ENCODE data around the gene SSC5D. TPM values are rescaled to one million over a fixed set of nuclear protein-coding genes. Genes with fewer than 3 reads are reported as not detected.

The SSC5D gene
- total and polyA plus RNA-seq, 9 of the 15 experiments (the other 6 are each of a cell fraction or from before 2014, with no cell fraction given): 0.04 to 0.71 (median 0.14) TPM; not detected in 2

GRCh38 chr19:55484593-55485438, 3.4 kb upstream of the SSC5D start, which contains the start of gene NAT14 (continued):
- TF ChIP-seq ZNF639 (CRISPR knock-in tag; conservative IDR thresholded peaks at IDR 0.05 in 1 of 2, IDR thresholded peaks at IDR 0.05 in 1 of 2): 0 out of 4 replicates have a peak, but pooled peaks of 1 of the 2 experiments have one; percentile 37
- TF ChIP-seq, protein P1, sequence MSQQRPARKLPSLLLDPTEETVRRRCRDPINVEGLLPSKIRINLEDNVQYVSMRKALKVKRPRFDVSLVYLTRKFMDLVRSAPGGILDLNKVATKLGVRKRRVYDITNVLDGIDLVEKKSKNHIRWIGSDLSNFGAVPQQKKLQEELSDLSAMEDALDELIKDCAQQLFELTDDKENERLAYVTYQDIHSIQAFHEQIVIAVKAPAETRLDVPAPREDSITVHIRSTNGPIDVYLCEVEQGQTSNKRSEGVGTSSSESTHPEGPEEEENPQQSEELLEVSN (IDR thresholded peaks at IDR 0.05; ENCODE audit: borderline replicate concordance in 1 of 2, extremely low read depth in 1 of 2, insufficient read depth in 1 of 2, insufficient read length in 1 of 2, low read depth in 1 of 2, low read length in 1 of 2, poor library complexity in 1 of 2, severe bottlenecking in 1 of 2): peak; percentile 10 to 27
- peak; percentile 98 for TF ChIP-seq GABPB1 (CRISPR knock-in tag; IDR thresholded peaks at IDR 0.05)
- peak; percentile 34; the same call in 1 of the 2 replicates for TF ChIP-seq ELF2 (CRISPR knock-in tag; IDR thresholded peaks at IDR 0.05)
- TF ChIP-seq PTRF (tag; IDR thresholded peaks at IDR 0.05): no peak
- no peak for TF ChIP-seq FOXA3 (CRISPR knock-in tag; conservative IDR thresholded peaks at IDR 0.05 in 1 of 2, IDR thresholded peaks at IDR 0.05 in 1 of 2)
- peak in 2 of 3 experiments; percentile 45 to 67; a peak in 2 of 6 replicates for TF ChIP-seq ZBTB11 (CRISPR knock-in tag; IDR thresholded peaks at IDR 0.05)
- TF ChIP-seq POLR2AphosphoS5 (IDR thresholded peaks at IDR 0.05; ENCODE audit: control insufficient read depth, insufficient read depth, low read depth, low read length): peak; percentile 54; the same call in 1 of the 2 replicates
- TF ChIP-seq, protein P2, sequence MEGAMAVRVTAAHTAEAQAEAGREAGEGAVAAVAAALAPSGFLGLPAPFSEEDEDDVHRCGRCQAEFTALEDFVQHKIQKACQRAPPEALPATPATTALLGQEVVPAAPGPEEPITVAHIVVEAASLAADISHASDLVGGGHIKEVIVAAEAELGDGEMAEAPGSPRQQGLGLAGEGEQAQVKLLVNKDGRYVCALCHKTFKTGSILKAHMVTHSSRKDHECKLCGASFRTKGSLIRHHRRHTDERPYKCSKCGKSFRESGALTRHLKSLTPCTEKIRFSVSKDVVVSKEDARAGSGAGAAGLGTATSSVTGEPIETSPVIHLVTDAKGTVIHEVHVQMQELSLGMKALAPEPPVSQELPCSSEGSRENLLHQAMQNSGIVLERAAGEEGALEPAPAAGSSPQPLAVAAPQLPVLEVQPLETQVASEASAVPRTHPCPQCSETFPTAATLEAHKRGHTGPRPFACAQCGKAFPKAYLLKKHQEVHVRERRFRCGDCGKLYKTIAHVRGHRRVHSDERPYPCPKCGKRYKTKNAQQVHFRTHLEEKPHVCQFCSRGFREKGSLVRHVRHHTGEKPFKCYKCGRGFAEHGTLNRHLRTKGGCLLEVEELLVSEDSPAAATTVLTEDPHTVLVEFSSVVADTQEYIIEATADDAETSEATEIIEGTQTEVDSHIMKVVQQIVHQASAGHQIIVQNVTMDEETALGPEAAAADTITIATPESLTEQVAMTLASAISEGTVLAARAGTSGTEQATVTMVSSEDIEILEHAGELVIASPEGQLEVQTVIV (CRISPR knock-in tag; IDR thresholded peaks at IDR 0.05; ENCODE audit: borderline replicate concordance): 0 out of 2 replicates have a peak, but pooled peaks have one; percentile 44
- peak; percentile 40 for TF ChIP-seq E2F8 (IDR thresholded peaks at IDR 0.05; ENCODE audit: low read depth, partially characterized antibody)
- TF ChIP-seq TCF3 (CRISPR knock-in tag; IDR thresholded peaks at IDR 0.05): no peak
